GM18498 (cell line): ENCODE measurements around the gene YOD1.

Experiments used
- ATAC-seq: cut with Tn5 transposase; IDR thresholded peaks from one replicate; pipeline ENCODE4 v1.9.1; 2021; ENCODE audit warnings: mild to moderate bottlenecking, moderate library complexity; ENCODE audit not compliant: unreplicated experiment

The YOD1 gene

GRCh38 chr1:207028884-207029650 lies 21.9 kb downstream of the YOD1 start:
- ATAC-seq: no peak

- no peak for ATAC-seq
Measured at GRCh38 chr1:207027921-207028320, 23.1 kb downstream of the YOD1 start.

GRCh38 chr1:207027206-207027777 lies 23.7 kb downstream of the YOD1 start:
- no peak for ATAC-seq

- ATAC-seq: no peak
Measured at GRCh38 chr1:207026104-207026534, 24.9 kb downstream of the YOD1 start.

- ATAC-seq: no peak
Measured at GRCh38 chr1:207025146-207025880, 25.7 kb downstream of the YOD1 start.

- no peak for ATAC-seq
Measured at GRCh38 chr1:207024202-207025145, 26.5 kb downstream of the YOD1 start.

GRCh38 chr1:207022996-207023679 lies 27.9 kb downstream of the YOD1 start:
- no peak for ATAC-seq

- ATAC-seq: no peak
Measured at GRCh38 chr1:207021876-207022596, 29.0 kb downstream of the YOD1 start.

- no peak for ATAC-seq
Measured at GRCh38 chr1:207021139-207021861, 29.7 kb downstream of the YOD1 start.

GRCh38 chr1:207020709-207021107 lies 30.3 kb downstream of the YOD1 start:
- ATAC-seq: no peak

- ATAC-seq: no peak
Measured at GRCh38 chr1:207020065-207020708, 30.8 kb downstream of the YOD1 start.

GRCh38 chr1:207019661-207020060 lies 31.3 kb downstream of the YOD1 start:
- no peak for ATAC-seq

- no peak for ATAC-seq
Measured at GRCh38 chr1:207019161-207019560, 31.8 kb downstream of the YOD1 start.

- ATAC-seq: no peak
Measured at GRCh38 chr1:207018707-207019106, 32.3 kb downstream of the YOD1 start.

GRCh38 chr1:207017615-207018559 lies 33.1 kb downstream of the YOD1 start:
- no peak for ATAC-seq

- no peak for ATAC-seq
Measured at GRCh38 chr1:207015791-207016190, 35.2 kb downstream of the YOD1 start.

GRCh38 chr1:207014728-207015127 lies 36.3 kb downstream of the YOD1 start:
- no peak for ATAC-seq
